ENCODE data around the gene MIER1. TPM values are rescaled to one million over a fixed set of nuclear protein-coding genes. Genes with fewer than 3 reads are reported as not detected.
"Not testable (repeated sequence)": the region's sequence is repeated elsewhere in the genome, so short reads cannot be mapped to it uniquely, and the experiment has no call there.

The MIER1 gene
- polyA plus RNA-seq, 4 donors: 32.4 to 45.4 (median 43.2) TPM

DNA sequence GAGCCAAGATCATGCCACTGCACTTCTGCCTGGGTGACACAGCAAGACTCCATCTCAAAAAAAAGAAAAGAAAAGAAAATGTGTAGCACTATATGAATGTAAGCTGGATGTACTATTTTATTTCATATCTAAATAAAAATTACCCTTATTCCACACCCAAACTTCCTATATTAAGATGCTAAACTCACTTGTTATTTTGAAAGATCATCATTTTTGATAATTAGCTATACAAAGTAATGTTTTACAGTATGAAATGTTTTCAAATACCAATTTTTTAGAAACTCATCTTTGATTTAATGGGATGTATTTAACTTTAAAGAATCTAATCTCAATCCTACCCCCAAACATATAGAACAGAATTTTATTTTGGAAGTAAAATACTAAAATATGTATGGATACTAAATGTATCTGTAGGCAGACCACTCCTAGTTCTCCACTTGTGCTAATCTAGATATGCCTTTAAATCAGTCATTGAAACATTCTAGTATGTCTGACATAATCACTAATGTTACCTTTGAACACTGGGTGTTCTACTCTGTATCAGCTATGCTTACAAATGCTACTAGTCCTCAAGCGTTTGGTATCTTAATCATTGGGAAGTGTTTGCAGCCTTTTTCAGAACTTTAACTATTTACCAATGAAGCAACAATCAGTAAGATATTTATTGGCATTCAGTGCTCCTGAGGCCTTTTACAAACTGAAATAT lies 12.9 kb downstream of the MIER1 start:
- no peak for DNase-seq (ENCODE audit: low read depth in 4 of 4, low spot score in 3 of 4)

DNA sequence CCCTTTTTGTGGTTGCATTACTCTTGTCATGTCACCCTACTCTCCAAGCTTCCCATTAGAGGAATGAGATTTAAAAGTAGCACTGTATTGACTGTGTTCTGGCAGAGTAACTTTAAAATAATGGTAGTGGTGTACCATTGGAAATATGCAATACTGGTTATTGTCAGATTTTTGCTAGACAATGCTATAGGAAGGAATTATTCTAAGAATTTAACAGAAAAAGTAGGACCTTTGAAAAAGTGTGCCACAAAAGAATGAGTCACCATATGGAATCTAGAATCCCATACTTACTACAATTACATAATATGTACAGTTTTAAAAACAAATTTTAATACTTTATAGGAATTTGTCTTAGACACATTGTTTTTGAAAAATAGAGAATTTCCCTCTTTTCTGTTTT lies 13.8 kb downstream of the MIER1 start:
- no peak for DNase-seq (ENCODE audit: low read depth in 4 of 4, low spot score in 3 of 4)

DNA sequence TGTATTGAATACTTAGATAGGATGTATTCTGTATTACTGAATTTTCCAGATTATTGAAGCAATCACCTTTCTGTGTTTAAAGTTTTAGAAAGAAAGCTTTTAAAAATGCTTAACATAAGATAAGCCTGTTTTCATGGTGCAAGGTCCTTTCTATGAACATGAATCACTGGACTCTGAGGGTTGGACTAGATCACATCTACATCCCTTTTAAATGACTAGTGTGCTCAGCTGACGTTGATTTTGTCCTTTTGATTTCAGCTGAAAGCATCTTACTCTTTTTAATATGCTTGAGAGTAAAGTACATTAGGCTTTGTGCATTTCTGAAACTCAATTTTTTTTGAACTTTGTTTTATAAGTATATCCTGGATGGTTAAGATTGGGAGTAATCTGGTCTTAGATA lies 16.2 kb downstream of the MIER1 start:
- no peak for DNase-seq (ENCODE audit: low read depth in 4 of 4, low spot score in 3 of 4)

DNA sequence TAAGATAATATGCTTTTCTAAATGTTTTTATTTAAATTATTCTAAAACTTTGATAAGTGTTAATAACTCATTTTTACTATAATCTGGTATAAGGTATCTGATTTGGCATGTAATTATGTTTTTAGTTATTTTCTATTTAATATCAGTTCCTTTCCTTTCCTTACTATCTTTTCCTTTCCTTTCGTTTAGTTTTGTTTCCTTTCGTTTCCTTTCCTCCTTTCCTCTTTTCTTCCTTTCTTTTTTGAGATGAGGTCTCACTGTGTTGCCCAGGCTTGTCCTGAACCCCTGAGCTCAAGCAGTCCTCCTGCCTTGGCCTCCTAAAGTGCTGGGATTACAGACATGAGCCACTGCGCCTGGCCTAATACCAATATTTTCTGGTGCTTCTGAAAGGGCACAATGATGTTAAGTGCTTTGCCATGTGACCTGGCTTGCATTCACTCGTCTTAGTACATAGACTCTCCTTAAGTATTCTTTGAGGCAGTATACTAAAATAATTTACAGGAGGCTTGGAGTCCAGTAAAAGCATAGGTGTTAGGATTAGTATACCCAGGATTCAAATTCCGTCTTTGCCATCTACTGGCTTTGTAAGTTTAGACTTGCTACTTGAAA lies 18.7 kb downstream of the MIER1 start:
- DNase-seq (ENCODE audit: low read depth in 4 of 4, low spot score in 3 of 4): no peak

DNA sequence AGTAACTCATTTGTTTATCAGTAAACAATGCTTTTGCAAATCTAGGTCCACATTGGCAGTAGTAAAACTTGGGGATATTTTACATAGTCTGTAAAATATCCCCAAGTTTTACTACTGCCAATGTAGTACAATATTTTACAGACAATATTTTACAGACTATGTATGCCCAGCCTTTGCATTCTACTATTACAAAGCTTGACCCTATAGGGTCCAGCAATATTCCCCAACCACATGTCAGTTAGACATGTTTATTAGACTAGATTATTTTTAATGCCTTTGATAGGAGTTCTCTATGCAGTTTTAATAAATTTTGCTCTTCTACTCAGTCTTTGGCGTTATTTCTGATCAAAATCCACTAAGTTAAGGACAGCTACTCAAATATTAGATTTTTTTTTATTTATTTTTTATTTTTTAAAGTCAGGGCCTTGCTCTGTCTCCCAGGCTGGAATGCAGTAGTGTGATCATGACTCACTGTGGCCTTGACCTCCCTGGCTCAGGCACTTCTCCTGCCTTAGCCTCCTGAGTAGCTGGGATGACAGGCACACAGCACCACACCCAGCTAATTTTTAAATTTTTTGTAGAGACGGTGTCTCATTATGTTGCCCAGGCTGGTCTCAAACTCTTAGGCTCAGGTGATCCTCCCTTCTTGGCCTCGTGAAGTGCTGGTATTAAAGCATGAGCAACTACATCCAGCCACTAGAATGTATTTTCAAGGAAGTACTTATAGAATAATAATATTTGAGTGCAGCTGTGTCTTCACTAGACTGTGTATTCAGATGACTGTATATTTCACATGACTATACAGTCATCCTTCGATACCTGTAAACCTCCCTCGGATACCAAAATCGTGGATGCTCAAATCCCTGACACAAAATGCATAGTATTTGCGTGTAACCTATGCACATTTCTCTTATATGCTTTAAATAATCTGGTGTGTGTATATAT lies 19.8 kb downstream of the MIER1 start:
- no peak for DNase-seq (ENCODE audit: low read depth in 4 of 4, low spot score in 3 of 4)

DNA sequence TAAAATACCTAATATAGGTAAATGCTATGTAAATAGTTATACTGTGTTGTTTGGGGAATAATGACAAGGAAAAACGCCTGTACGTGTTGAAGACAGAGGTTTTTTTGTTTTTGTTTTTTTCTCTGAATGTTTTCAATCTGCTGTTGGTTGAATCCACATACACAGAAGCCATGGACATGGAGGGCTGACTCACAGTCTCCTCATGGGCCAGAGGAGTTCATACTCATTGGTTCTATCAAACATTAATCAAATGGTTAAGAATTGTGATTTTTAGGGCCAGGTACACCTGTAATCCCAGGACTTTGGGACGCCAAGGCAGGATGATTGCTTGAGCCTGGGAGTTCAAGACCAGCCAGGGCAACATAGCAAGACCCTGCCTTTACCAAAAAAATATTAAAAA lies 20.5 kb downstream of the MIER1 start:
- no peak for DNase-seq (ENCODE audit: low read depth in 4 of 4, low spot score in 3 of 4)

DNA sequence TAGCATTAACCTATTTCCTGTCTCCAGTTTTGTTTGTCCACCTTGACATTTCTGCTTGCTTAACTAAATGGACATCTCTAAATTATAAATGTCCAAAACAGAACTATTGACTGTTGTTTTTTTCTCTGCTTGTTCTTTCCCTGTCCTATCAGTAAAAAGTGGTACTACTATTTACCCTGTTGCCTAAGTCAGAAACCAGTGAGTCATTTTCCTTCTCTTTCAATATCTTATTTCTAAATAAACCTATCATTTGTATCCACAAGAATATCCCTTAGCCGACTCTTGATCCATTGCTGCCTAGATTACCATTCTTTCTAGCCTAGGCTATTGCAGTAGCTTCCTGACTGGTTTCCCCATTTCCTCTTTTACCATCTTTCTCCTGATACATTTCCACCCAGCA lies 22.5 kb downstream of the MIER1 start:
- no peak for DNase-seq (ENCODE audit: low read depth in 4 of 4, low spot score in 3 of 4)

DNA sequence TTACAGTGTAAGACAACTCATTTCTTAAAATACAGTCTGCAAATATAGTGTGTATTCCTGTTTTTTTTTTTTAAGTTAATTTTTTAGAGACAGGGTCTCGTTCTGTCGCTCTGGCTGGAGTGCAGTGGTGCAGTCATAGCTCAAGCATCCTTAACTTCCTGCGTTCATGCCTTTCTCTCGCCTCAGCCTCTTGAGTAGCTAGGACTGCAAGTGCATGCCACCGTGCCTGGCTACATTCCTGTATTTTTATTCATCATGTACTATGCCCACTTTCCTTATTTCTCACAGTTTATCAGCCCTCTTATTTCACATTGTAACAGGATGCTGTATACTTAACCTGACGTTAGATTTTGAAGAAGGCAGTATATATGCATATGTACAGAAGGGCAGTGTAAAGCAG lies 26.7 kb downstream of the MIER1 start:
- no peak for DNase-seq (ENCODE audit: low read depth in 4 of 4, low spot score in 3 of 4)

DNA sequence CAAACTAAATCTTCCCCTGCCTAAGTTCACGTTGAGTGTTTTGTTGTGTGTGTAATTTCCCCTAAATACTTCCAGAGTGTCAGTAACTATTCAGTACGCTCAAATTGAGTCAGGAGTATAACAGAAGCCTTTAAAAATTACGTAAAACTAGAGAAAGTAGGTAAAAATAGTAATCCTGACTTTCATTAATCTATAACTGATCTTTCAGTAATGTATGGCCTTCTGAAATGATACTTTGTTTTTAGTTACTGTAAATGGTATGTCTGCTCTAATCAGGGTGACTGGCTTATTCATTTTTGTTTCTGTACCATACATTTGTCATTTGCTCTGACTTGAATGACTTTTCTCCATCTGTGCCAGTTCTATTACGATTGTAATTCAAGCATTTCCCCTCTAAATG lies 29.4 kb downstream of the MIER1 start:
- no peak for DNase-seq (ENCODE audit: low read depth in 4 of 4, low spot score in 3 of 4)

DNA sequence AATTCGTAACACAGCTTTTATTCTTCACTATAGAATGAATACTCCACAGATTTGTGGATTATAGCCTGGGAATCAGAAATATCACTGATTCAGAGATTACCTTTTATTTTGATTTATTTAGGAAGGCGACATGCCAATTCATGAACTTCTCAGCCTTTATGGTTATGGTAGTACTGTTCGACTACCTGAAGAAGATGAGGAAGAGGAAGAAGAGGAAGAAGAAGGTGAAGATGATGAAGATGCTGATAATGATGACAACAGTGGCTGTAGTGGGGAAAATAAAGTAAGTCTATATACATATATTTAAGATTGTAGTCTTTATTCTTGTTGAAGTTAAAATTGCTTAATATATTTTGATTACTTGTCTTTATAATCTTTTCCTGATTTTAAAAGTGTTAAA lies 33.1 kb downstream of the MIER1 start:
- DNase-seq (ENCODE audit: low read depth in 4 of 4, low spot score in 3 of 4): no peak

DNA sequence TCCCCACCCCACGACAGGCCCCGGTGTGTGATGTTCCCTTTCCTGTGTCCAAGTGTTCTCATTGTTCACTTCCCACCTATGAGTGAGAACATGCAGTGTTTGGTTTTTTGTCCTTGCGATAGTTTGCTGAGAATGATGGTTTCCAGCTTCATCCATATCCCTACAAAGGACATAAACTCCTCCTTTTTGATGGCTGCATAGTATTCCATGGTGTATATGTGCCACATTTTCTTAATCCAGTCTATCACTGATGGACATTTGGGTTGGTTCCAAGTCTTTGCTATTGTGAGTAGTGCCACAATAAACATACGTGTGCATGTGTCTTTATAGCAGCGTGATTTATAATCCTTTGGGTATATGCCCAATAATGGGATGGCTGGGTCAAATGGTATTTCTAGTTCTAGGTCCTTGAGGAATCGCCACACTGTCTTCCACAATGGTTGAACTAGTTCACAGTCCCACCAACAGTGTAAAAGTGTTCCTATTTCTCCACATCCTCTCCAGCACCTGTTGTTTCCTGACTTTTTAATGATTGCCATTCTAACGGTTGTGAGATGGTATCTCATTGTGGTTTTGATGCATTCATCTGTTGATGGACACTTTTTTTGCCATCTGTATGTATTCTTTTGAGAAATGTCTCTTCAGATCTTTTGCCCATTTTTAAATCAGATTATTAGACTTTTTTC lies 41.5 kb downstream of the MIER1 start:
- DNase-seq (ENCODE audit: low read depth in 4 of 4, low spot score in 3 of 4): not testable (repeated sequence)

DNA sequence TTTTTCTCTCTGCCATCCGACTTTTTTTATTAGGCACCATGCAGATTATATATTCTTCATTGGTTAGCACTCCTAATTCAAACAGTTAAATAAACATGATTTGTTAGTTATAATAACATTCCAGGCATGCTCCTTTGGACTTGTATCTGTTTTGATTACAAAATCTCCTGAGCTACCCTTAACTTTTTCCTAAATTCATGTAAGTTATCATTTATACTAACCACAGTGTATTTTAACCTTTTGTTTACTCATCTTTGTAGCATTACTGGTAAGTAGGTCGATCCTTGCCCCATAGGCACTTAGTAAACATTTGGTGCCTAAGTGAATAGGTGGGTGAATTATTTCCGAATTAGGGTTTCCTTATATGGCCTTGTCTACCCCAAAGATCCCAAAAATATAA lies 43.8 kb downstream of the MIER1 start:
- no peak for DNase-seq (ENCODE audit: low read depth in 4 of 4, low spot score in 3 of 4)

DNA sequence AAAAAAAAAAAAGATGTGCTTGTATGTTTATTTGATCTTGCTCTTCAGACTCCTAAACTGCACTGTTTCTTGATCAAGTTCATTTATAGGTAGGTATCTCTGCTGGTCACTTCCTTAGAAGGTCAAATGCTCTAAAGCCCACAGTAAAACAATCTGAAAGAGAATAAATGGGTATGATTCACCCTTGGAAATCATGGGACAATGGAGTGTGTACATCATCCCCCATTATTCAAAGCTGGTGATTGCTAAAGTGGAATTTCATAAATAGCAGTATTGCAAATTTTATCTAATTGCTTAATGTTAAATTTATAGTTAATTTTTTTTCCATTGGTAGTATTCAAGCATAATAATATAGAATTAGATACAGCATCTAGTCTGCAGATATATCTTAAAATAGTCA lies 53.4 kb downstream of the MIER1 start:
- DNase-seq (ENCODE audit: low read depth in 4 of 4, low spot score in 3 of 4): no peak

DNA sequence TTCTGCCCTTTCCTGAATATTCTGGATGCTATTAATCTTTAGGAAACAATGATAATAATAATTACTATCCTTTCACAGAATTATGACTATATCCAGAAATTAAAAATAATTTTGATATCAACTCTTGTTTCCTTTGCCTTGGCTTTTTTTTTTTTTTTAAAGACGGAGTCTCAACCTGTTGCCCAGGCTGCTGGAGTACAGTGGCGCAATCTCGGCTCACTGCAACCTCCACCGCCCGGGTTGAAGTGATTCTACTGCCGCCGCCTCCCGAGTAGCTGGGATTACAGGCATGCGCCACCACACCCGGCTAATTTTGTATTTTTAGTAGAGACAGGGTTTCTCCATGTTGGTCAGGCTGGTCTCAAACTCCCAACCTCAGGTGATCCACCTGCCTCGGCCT lies 54.8 kb downstream of the MIER1 start:
- not testable (repeated sequence) for DNase-seq (ENCODE audit: low read depth in 4 of 4, low spot score in 3 of 4)

DNA sequence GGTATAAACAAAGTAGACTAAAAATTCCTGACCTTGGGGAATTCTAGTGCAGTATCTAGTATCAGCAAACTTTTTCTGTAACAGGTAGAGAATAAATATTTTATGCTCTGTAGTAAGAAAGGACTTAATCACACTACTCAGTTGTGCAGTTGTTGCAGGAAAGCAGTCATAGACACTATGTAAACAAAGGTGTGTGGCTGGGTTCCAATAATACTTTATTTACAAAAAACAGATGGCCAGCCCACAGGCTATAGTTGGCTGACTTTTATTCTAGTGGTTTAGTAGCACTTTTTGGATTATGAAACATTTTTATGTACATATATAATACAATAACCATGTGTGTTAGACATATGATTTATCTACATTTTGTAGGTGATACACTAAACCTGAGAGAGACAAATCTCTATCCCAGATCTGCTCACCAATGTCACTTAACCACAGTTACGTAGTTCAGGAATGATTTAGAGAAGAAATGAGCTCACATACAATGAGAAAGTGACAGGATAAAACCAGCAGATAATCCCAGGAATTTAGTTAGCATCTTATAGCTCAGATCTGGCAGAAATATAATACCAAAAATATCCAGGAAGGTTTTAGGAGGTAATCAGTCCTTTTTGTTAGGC lies 56.1 kb downstream of the MIER1 start:
- DNase-seq (ENCODE audit: low read depth in 4 of 4, low spot score in 3 of 4): no peak

DNA sequence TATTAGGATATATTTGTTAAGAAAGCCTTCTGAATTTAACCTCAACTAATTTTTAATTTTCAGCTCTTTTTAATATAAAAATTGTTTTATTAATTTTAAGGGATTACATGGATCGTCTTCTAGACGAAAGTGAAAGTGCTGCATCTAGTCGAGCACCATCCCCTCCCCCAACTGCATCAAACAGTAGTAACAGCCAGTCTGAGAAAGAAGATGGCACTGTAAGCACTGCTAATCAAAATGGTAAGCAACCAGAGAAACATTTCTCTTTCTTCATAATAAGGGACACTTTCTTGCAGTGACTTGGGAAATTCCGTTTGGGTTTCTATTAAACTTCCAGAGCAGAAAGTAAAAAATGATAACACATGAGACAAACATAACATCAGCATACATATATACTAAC lies 56.9 kb downstream of the MIER1 start:
- DNase-seq (ENCODE audit: low read depth in 4 of 4, low spot score in 3 of 4): no peak

DNA sequence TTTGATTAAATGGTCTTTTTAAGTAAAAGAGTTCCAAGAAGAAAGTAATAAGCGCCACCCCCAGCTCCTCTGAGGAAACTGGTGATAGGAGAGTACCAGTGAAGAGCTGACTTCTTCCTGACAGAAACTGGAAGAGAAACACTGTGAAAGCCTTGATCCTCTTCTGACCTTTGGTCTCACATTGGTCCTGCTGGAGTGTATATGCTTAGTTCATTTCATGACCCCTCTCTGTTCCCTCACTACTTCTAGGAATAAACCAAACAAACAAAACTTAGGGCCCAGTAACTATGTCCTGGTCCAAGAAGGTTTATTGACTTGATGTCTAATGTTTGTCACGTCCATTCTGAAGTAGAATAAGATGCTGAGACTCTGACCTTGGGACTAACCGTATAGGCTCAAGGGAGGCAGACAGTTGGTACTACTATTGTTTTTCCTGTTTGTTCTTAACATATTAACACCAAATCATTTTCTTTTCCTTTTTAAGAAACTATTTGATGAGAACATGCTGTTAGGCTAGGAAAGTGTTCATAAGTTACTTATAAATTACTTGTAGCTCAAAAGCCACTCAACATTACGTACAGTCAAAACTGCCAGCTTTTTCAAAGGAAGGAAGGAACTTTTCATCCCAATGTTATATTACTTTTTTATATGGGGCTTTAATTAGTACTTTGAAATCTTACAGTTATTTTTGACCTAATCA lies 57.9 kb downstream of the MIER1 start:
- no peak for DNase-seq (ENCODE audit: low read depth in 4 of 4, low spot score in 3 of 4)

DNA sequence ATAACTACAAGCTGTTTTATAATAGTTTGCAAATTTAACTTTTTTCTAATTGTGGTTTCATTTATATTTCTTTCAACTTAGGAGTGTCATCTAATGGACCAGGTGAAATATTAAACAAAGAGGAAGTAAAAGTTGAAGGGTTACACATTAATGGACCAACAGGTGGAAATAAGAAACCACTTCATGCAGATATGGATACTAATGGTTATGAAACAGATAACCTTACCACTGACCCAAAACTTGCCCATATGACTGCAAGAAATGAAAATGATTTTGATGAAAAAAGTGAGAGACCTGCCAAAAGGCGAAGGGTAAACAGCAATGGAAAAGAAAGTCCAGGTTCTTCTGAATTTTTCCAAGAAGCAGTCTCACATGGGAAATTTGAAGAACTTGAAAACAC lies 59.7 kb downstream of the MIER1 start:
- no peak for DNase-seq (ENCODE audit: low read depth in 4 of 4, low spot score in 3 of 4)

DNA sequence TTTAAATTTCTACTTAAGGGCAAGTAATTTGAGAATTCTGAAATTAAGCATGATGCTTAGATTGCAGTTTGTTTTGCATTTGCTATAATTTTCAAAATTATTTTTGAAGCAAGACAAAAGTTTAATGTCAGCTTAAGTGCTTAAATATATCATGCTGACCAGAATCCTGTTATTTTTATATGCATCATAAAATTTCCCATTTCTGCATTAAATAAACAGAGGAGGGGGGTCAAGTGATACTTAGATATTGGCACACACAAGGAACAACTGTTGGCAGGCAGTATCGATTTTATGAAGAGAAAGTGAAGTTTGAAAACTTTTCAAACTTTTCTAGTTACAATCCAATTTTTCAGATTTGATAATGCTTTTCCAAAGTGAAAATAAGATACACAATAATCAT lies 61.0 kb downstream of the MIER1 start:
- no peak for DNase-seq (ENCODE audit: low read depth in 4 of 4, low spot score in 3 of 4)

DNA sequence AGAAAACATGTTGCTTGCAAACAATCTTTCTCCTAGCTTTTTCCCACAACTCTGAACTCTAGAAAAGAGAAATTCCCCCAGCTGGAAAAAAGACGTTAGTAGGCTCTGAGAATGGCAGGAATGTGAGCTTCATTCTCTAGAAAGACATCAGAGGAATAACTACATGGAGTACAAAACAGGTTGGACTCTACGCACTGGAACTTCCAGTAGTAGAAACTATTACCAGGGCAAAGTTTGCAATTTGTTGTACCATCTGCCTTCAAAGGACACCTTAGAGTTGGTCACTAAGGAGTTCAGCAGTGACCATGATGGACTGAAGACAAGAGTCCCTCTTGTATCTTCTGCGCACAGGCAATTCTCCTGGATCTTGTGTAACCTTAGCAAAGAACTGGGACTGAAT lies 68.3 kb downstream of the MIER1 start:
- DNase-seq (ENCODE audit: low read depth in 4 of 4, low spot score in 3 of 4): no peak
